ENCODE measurements around the gene OR5C1. TPM values are rescaled to one million over a fixed set of nuclear protein-coding genes. Genes with fewer than 3 reads are reported as not detected.
"Not testable (repeated sequence)": the region's sequence is repeated elsewhere in the genome, so short reads cannot be mapped to it uniquely, and the experiment has no call there.

The OR5C1 gene
- total and polyA plus RNA-seq, 8 donors = not detected

- peak overlapping the region; percentile 79 to 96 (median 93) for H3K27ac ChIP-seq
- intact Hi-C loops (cut with DNase I; ENCODE audit: low total_unique reads) = no loop called here
Measured at GRCh38 chr9:122827761-122828093, 39.0 kb downstream of the OR5C1 start.

GRCh38 chr9:122828965-122829284 is 40.2 kb downstream of the OR5C1 start:
- H3K9me3 ChIP-seq; DNase-seq; H3K27me3 ChIP-seq; intact Hi-C loops (cut with DNase I; ENCODE audit: low total_unique reads): not testable (repeated sequence)
- WGBS, 5 donors = 69 to 73% (median 71%) methylated on average over 18 of the region's 18 CpGs
- peaks cover 13 to 44% (median 27%) of the 10 kb centered on the region in 4 donors for H3K4me1 ChIP-seq
- H3K4me3 ChIP-seq = peak overlapping the region; percentile 60 to 93 (median 72)
- peak overlapping the region; percentile 79 to 96 (median 93) for H3K27ac ChIP-seq
- peaks cover 0 to 20% (median 14%) of the 10 kb centered on the region in 4 donors for H3K36me3 ChIP-seq

More at GRCh38 chr9:122827761-122828093, 39.0 kb downstream of the OR5C1 start:
- H3K36me3 ChIP-seq = peaks cover 0 to 32% (median 25%) of the 10 kb centered on the region in 4 donors
- TF ChIP-seq POLR2A (IDR thresholded peaks at IDR 0.05) (no peak), EP300 (IDR thresholded peaks at IDR 0.05) (no peak), CTCF (IDR thresholded peaks at IDR 0.05) (no peak), POLR2AphosphoS5 (IDR thresholded peaks at IDR 0.05) (no peak)
- peaks cover 13 to 46% (median 29%) of the 10 kb centered on the region in 4 donors for H3K4me1 ChIP-seq
- H3K9me3 ChIP-seq = no peaks in the 10 kb centered on the region
- no peak for DNase-seq
- H3K27me3 ChIP-seq = no peaks in the 10 kb centered on the region
- 0 to 2% (median 1%) methylated on average over 8 of the region's 8 CpGs for WGBS, 5 donors
- peak overlapping the region; percentile 60 to 93 (median 72) for H3K4me3 ChIP-seq

GRCh38 chr9:122832194-122832593 is 43.5 kb downstream of the OR5C1 start:
- H3K4me3 ChIP-seq = no peak overlapping the region
- H3K4me1 ChIP-seq = peaks cover 4 to 11% (median 8%) of the 10 kb centered on the region in 4 donors
- H3K27ac ChIP-seq = no peak overlapping the region
- no peaks in the 10 kb centered on the region for H3K36me3 ChIP-seq
- intact Hi-C loops (cut with DNase I; ENCODE audit: low total_unique reads) = no loop called here
- WGBS, 5 donors = 76 to 91% (median 89%) methylated on average over 3 of the region's 3 CpGs
- no peaks in the 10 kb centered on the region for H3K9me3 ChIP-seq
- DNase-seq = no peak
- no peak for TF ChIP-seq CTCF (IDR thresholded peaks at IDR 0.05)
- no peak for TF ChIP-seq POLR2A (IDR thresholded peaks at IDR 0.05)
- no peak for TF ChIP-seq POLR2AphosphoS5 (IDR thresholded peaks at IDR 0.05)
- TF ChIP-seq EP300 (IDR thresholded peaks at IDR 0.05) = no peak
- H3K27me3 ChIP-seq = no peaks in the 10 kb centered on the region

GRCh38 chr9:122835313-122835731 is 46.6 kb downstream of the OR5C1 start:
- H3K36me3 ChIP-seq = no peaks in the 10 kb centered on the region
- intact Hi-C loops (cut with DNase I; ENCODE audit: low total_unique reads) = no loop called here
- 55 to 61% (median 59%) methylated on average over 4 of the region's 4 CpGs for WGBS, 5 donors
- DNase-seq = peak in 1 of 2 donors; percentile 37
- no peak overlapping the region for H3K27ac ChIP-seq
- H3K4me1 ChIP-seq = no peaks in the 10 kb centered on the region
- H3K27me3 ChIP-seq = no peaks in the 10 kb centered on the region
- H3K4me3 ChIP-seq = no peak overlapping the region
- no peaks in the 10 kb centered on the region for H3K9me3 ChIP-seq
- no peak for TF ChIP-seq POLR2A (IDR thresholded peaks at IDR 0.05)
- no peak for TF ChIP-seq CTCF (IDR thresholded peaks at IDR 0.05)
- no peak for TF ChIP-seq POLR2AphosphoS5 (IDR thresholded peaks at IDR 0.05)

GRCh38 chr9:122837266-122837850 is 48.6 kb downstream of the OR5C1 start:
- Histone ChIP-seq H3K27me3 (no peaks in the 10 kb centered on the region), H3K9me3 (no peaks in the 10 kb centered on the region), H3K27ac (no peak overlapping the region), H3K4me1 (no peaks in the 10 kb centered on the region), H3K4me3 (no peak overlapping the region), H3K36me3 (no peaks in the 10 kb centered on the region)
- no peak for DNase-seq
- 92 to 97% (median 93%) methylated on average over 14 of the region's 14 CpGs for WGBS, 5 donors
- TF ChIP-seq CTCF (IDR thresholded peaks at IDR 0.05) = no peak
- TF ChIP-seq POLR2AphosphoS5 (IDR thresholded peaks at IDR 0.05) = no peak
- TF ChIP-seq POLR2A (IDR thresholded peaks at IDR 0.05) = no peak
- TF ChIP-seq EP300 (IDR thresholded peaks at IDR 0.05) = no peak
- intact Hi-C loops (cut with DNase I; ENCODE audit: low total_unique reads) = no loop called here

GRCh38 chr9:122838441-122838840 is 49.7 kb downstream of the OR5C1 start:
- DNase-seq = not testable (repeated sequence)

More at GRCh38 chr9:122838441-122838840, 49.7 kb downstream of the OR5C1 start:
- WGBS, 5 donors = 65 to 80% (median 70%) methylated on average over 2 to 3 of the region's 3 CpGs
- H3K4me3 ChIP-seq; H3K27me3 ChIP-seq; intact Hi-C loops (cut with DNase I; ENCODE audit: low total_unique reads); H3K9me3 ChIP-seq; H3K36me3 ChIP-seq; H3K4me1 ChIP-seq; H3K27ac ChIP-seq: not testable (repeated sequence)
